Hematopoietic multipotent progenitor cell treated with erythropoietin and hydrocortisone succinate and interleukin-3 and kit ligand, for 8 days (in vitro differentiated cells): ENCODE data around the gene PTH1R.

Experiments
- DNase-seq: peaks from one replicate; pipeline ENCODE4 v3.0.0-alpha.2; 2015

PTH1R gene

DNA sequence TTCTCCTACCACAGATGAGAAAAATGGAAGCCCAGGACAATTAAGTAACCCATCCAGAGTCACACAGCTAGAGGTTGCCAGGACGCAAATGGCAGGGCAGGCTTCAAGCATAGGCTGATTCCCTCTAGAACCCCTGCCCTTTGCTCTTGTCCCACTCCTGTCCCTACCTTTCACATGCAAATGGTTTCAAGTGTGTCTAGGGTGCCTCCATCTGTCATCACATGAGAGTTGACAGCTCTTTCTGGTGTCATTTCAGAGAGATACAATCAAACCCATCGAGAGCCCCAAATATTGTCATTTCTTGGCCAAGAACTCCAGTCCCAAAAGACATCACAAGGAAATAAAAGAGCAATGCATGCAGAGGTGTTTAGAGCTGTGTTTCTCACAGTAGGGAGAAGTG, 75.3 kb downstream of the PTH1R start:
- DNase-seq: no peak
